ENCODE results near the gene GLT8D1. TPM values are rescaled to one million over a fixed set of nuclear protein-coding genes. Genes with fewer than 3 reads are reported as not detected.

The GLT8D1 gene
- total and polyA plus RNA-seq, 5 donors = 32.9 to 41.8 (median 40.5) TPM

- no peak for DNase-seq
- ATAC-seq = no peak
- H3K9me3 ChIP-seq (ENCODE audit: control insufficient read depth, low read length) = no peaks in the 10 kb centered on the region
Observed at GRCh38 chr3:52712291-52713212, 7.0 kb upstream of the GLT8D1 start.

DNA sequence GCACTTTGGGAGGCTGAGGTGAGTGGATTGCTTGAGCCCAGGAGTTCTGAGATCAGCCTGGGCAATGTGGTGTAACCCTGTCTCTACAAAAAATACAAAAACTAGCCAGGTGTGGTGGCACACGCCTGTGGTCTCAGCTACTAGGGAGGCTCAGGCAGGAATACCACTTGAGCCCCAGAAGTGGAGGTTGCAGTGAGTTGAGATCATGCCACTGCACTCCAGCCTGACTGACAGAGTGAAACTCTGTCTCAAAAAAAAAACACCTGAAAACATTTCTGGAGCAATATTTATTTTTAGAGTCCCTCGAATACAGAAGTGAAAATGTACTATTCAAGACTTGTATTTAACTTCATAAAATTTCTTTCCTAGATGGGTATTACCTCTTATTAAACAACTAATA lies 4.9 kb upstream of the GLT8D1 start:
- ATAC-seq (no peak), DNase-seq (no peak)
- intact Hi-C loops (cut with DNase I) = no loop called here
- Histone ChIP-seq H3K4me3 (ENCODE audit: low read length) (no peak overlapping the region), H3K9me3 (ENCODE audit: control insufficient read depth, low read length) (no peaks in the 10 kb centered on the region), H3K27ac (ENCODE audit: low read length) (no peak overlapping the region), H3K27me3 (ENCODE audit: control insufficient read depth, insufficient read depth) (no peaks in the 10 kb centered on the region), H3K4me1 (ENCODE audit: control insufficient read depth, insufficient read depth, low read length) (peaks cover 2% of the 10 kb centered on the region)
- WGBS = 79% methylated on average over 2 of the region's 2 CpGs

More at GRCh38 chr3:52712291-52713212, 7.0 kb upstream of the GLT8D1 start:
- Histone ChIP-seq H3K27me3 (ENCODE audit: control insufficient read depth, insufficient read depth) (no peaks in the 10 kb centered on the region), H3K4me1 (ENCODE audit: control insufficient read depth, insufficient read depth, low read length) (no peaks in the 10 kb centered on the region), H3K4me3 (ENCODE audit: low read length) (no peak overlapping the region), H3K27ac (ENCODE audit: low read length) (no peak overlapping the region)
- intact Hi-C loops (cut with DNase I) = no loop called here
- WGBS = 94% methylated on average over 17 of the region's 17 CpGs

GRCh38 chr3:52707585-52707984 lies 2.0 kb upstream of the GLT8D1 start:
- intact Hi-C loops (cut with DNase I) = no loop called here
- DNase-seq (no peak), ATAC-seq (no peak)
- Histone ChIP-seq H3K27me3 (ENCODE audit: control insufficient read depth, insufficient read depth) (no peaks in the 10 kb centered on the region), H3K9me3 (ENCODE audit: control insufficient read depth, low read length) (no peaks in the 10 kb centered on the region), H3K4me1 (ENCODE audit: control insufficient read depth, insufficient read depth, low read length) (peaks cover 2% of the 10 kb centered on the region), H3K4me3 (ENCODE audit: low read length) (no peak overlapping the region), H3K27ac (ENCODE audit: low read length) (no peak overlapping the region)
- WGBS = 85% methylated on average over 4 of the region's 4 CpGs

- H3K27me3 ChIP-seq (ENCODE audit: control insufficient read depth, insufficient read depth) = no peaks in the 10 kb centered on the region
- under 1% methylated on average over 25 of the region's 25 CpGs for WGBS
- DNase-seq (no peak), ATAC-seq (no peak)
- H3K4me3 ChIP-seq (ENCODE audit: low read length) = peak overlapping the region; percentile 58
- peak overlapping the region; percentile 80 for H3K27ac ChIP-seq (ENCODE audit: low read length)
- H3K4me1 ChIP-seq (ENCODE audit: control insufficient read depth, insufficient read depth, low read length) = peaks cover 2% of the 10 kb centered on the region
- intact Hi-C loops (cut with DNase I) = no loop called here
- H3K9me3 ChIP-seq (ENCODE audit: control insufficient read depth, low read length) = no peaks in the 10 kb centered on the region
Observed at GRCh38 chr3:52705438-52705687, 228 bp downstream of the GLT8D1 start.

- Histone ChIP-seq H3K27ac (ENCODE audit: low read length) (peak overlapping the region; percentile 80), H3K27me3 (ENCODE audit: control insufficient read depth, insufficient read depth) (no peaks in the 10 kb centered on the region), H3K4me1 (ENCODE audit: control insufficient read depth, insufficient read depth, low read length) (peaks cover 2% of the 10 kb centered on the region), H3K9me3 (ENCODE audit: control insufficient read depth, low read length) (no peaks in the 10 kb centered on the region), H3K4me3 (ENCODE audit: low read length) (peak overlapping the region; percentile 58)
- intact Hi-C loops (cut with DNase I) = no loop called here
- WGBS = 2% methylated on average over 22 of the region's 22 CpGs
- DNase-seq (peak in 2 of 3 donors; percentile 36 to 57), ATAC-seq (peak; percentile 14 to 19)
Observed at GRCh38 chr3:52704611-52705437, 767 bp downstream of the GLT8D1 start.

- Histone ChIP-seq H3K27me3 (ENCODE audit: control insufficient read depth, insufficient read depth) (no peaks in the 10 kb centered on the region), H3K4me1 (ENCODE audit: control insufficient read depth, insufficient read depth, low read length) (peaks cover 2% of the 10 kb centered on the region), H3K9me3 (ENCODE audit: control insufficient read depth, low read length) (no peaks in the 10 kb centered on the region), H3K27ac (ENCODE audit: low read length) (no peak overlapping the region), H3K4me3 (ENCODE audit: low read length) (no peak overlapping the region)
- 88% methylated on average over 7 of the region's 7 CpGs for WGBS
- ATAC-seq = no peak
- intact Hi-C loops (cut with DNase I) = no loop called here
- no peak for DNase-seq
Observed at GRCh38 chr3:52703341-52703740, 2.2 kb downstream of the GLT8D1 start.

DNA sequence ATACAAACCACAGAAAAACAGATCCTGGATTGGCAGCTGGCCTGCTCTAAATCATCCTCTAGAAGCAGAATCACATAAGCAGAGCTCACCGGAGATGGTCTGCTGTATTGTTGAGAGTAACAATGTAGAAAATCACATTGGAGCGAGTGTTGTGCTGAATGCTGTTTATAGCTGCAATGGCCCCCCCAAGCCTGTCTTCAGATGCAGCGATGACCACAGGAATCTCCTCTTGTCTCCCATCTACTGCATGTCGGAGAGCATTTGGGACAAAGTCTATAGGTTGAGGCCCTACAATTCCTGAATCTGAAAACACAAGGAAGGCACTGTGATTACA lies 8.0 kb downstream of the GLT8D1 start:
- no peak for DNase-seq
- H3K27me3 ChIP-seq (ENCODE audit: control insufficient read depth, insufficient read depth) = no peaks in the 10 kb centered on the region
- no peak overlapping the region for H3K4me3 ChIP-seq (ENCODE audit: low read length)
- no peak for ATAC-seq
- no peaks in the 10 kb centered on the region for H3K4me1 ChIP-seq (ENCODE audit: control insufficient read depth, insufficient read depth, low read length)
- no peak overlapping the region for H3K27ac ChIP-seq (ENCODE audit: low read length)
- 92% methylated on average over 4 of the region's 4 CpGs for WGBS
- no peaks in the 10 kb centered on the region for H3K9me3 ChIP-seq (ENCODE audit: control insufficient read depth, low read length)
- intact Hi-C loops (cut with DNase I) = no loop called here

DNA sequence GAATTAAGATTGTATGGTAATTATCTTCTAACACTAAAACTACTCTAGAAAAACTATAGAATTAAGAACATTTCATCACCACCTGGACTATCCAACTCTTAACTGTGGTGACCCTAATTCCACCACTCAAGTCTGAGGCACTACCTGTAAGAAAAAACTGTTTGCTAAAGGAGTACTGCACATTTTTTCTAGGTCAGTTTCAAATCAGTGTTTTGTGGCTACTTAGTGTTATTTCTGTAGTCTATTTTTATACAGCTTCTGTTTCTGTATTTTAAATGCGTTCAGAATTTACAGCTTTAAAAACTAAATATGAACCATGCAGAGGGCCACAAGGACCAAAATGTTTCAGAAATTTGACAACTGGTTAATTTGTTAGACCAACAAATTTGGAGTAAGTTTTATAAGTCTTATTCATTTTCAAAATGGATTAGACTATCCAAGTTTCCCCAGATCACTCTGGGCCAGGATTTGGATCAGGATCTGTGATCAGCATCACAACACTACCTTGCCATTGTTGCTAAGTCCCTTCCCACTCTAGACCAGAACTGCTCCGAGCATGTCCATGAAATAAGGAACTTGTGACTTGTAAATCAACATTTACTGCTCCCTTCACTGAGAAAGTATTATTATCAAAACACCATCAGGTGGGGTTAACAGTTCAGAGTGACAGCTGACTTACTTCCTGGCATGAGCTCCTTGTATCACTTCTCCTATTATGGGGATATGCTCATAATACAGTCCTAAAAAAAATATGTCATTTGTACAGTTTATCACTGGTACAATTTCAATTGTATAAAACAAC lies 8.6 kb downstream of the GLT8D1 start:
- no peak for DNase-seq
- Histone ChIP-seq H3K4me1 (ENCODE audit: control insufficient read depth, insufficient read depth, low read length) (no peaks in the 10 kb centered on the region), H3K9me3 (ENCODE audit: control insufficient read depth, low read length) (no peaks in the 10 kb centered on the region), H3K27ac (ENCODE audit: low read length) (no peak overlapping the region), H3K27me3 (ENCODE audit: control insufficient read depth, insufficient read depth) (no peaks in the 10 kb centered on the region), H3K4me3 (ENCODE audit: low read length) (no peak overlapping the region)
- ATAC-seq = no peak
- intact Hi-C loops (cut with DNase I) = no loop called here
- WGBS = 80% methylated on average over 2 of the region's 2 CpGs

DNA sequence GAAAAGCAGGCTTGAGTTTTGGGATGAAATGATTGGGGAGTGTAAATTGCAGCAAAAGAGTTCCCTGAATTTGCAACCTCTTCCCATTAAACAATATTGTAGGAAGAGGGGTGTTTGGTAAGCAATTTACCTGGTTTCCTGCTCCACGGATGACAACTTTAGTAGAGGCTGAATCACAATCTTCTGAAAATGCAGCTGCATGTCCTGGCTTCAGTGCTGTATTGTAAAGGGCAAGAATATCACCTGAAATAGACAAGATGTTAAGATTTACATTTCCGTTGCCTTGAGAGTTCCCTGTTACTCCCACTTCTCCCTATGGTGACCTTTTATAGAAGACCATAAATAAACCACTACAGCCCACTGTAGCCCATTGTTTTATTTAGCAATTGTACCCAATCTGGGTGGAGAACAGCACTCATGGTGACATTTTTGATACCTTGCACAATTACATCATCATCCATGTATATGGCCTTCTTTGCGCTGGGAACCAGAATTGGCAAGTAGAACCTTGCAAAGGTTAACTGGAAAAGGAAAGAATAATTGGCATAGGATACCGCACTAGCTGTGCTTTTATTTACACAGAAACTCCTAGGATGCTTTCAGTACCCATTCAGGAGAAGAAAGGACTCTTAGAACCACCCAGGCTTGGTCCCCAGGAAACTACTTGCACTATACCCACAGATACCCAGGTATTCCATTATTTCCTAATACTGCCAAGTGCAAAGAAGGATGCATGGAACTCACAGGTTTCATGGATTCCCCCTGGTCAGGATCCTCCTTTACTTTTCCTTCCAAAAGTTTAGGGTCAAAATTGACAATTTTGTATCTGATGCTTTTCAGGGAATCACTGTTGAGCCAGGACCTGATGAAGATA lies 9.6 kb downstream of the GLT8D1 start:
- DNase-seq (no peak), ATAC-seq (no peak)
- no peak overlapping the region for H3K27ac ChIP-seq (ENCODE audit: low read length)
- H3K27me3 ChIP-seq (ENCODE audit: control insufficient read depth, insufficient read depth) = no peaks in the 10 kb centered on the region
- intact Hi-C loops (cut with DNase I) = no loop called here
- 76% methylated on average over 4 of the region's 4 CpGs for WGBS
- no peaks in the 10 kb centered on the region for H3K4me1 ChIP-seq (ENCODE audit: control insufficient read depth, insufficient read depth, low read length)
- no peak overlapping the region for H3K4me3 ChIP-seq (ENCODE audit: low read length)
- H3K9me3 ChIP-seq (ENCODE audit: control insufficient read depth, low read length) = no peaks in the 10 kb centered on the region

- ATAC-seq (no peak), DNase-seq (no peak)
- H3K9me3 ChIP-seq (ENCODE audit: control insufficient read depth, low read length) = no peaks in the 10 kb centered on the region
- H3K27me3 ChIP-seq (ENCODE audit: control insufficient read depth, insufficient read depth) = no peaks in the 10 kb centered on the region
- H3K4me3 ChIP-seq (ENCODE audit: low read length) = no peak overlapping the region
- H3K4me1 ChIP-seq (ENCODE audit: control insufficient read depth, insufficient read depth, low read length) = no peaks in the 10 kb centered on the region
- 66% methylated on average over 7 of the region's 7 CpGs for WGBS
- intact Hi-C loops (cut with DNase I) = no loop called here
- no peak overlapping the region for H3K27ac ChIP-seq (ENCODE audit: low read length)
Observed at GRCh38 chr3:52694528-52695189, 10.9 kb downstream of the GLT8D1 start.

All from right cardiac atrium (tissue), 5 donors.